Muscle of leg (tissue), 11 donors: Measurements from ENCODE around the gene MMP3. TPM values are rescaled to one million over a fixed set of nuclear protein-coding genes. Genes with fewer than 3 reads are reported as not detected.

ENCODE experiments used
- DNase-seq: peaks from one replicate; pipeline ENCODE4 v3.0.0; 2013
- H3K27ac ChIP-seq: one replicate; pipeline ENCODE4 v1.5.1; 2013; ENCODE audit warnings: mild to moderate bottlenecking, low read length, control low read depth
- H3K27me3 ChIP-seq: one replicate; pipeline ENCODE4 v1.6.1; 2013; ENCODE audit warnings: low read length; ENCODE audit not compliant: control insufficient read depth, insufficient read depth
- H3K36me3 ChIP-seq: one replicate; pipeline ENCODE4 v1.6.1; 2013; ENCODE audit warnings: low read length; ENCODE audit not compliant: control insufficient read depth, insufficient read depth
- H3K4me1 ChIP-seq: one replicate; pipeline ENCODE4 v1.6.1; 2013; ENCODE audit warnings: low read length; ENCODE audit not compliant: control insufficient read depth, insufficient read depth
- H3K4me3 ChIP-seq: one replicate; pipeline ENCODE4 v1.5.1; 2013; ENCODE audit warnings: low read length, control low read depth
- H3K9me3 ChIP-seq: replicated peaks from 2 replicates; pipeline ENCODE4 v1.6.1; 2013; ENCODE audit warnings: low read depth, low read length; ENCODE audit not compliant: control insufficient read depth
- WGBS: methylation state at CpG from one replicate; pipeline ENCODE4 v1.1.5; 2013; ENCODE audit warnings: missing lambda C conversion rate; ENCODE audit not compliant: insufficient coverage; 5-methylcytosine and 5-hydroxymethylcytosine counted together
- polyA plus RNA-seq, 8 donors: library from polyadenylated mRNA; unstranded; fragments of 120-200 nt; gene quantifications; one replicate each; pipeline versions ENCODE4 v1.2.1 to v1.2.3, GENCODE V29; 2013; ENCODE audit warnings: inconsistent platforms in 1 of 8, low replicate concordance in 1 of 8; ENCODE audit not compliant: insufficient read length in 8 of 8, insufficient read depth in 1 of 8
- total RNA-seq: library from RNA; stranded (reverse); fragments of 120-200 nt; gene quantifications from one replicate; pipeline ENCODE4 v1.2.4, GENCODE V29; 2013

Gene MMP3
- total and polyA plus RNA-seq, 9 donors: 0.05 to 0.41 (median 0.22) TPM; not detected in 4

- peak; percentile 22 for DNase-seq
- no peaks in the 10 kb centered on the region for H3K36me3 ChIP-seq
- H3K4me1 ChIP-seq: no peaks in the 10 kb centered on the region
These were observed 7.0 kb downstream of the MMP3 start for GRCh38 chr11:102836290-102836875.

GRCh38 chr11:102833731-102834130, 9.7 kb downstream of the MMP3 start:
- Histone ChIP-seq H3K27me3 (peaks cover 5% of the 10 kb centered on the region), H3K4me3 (no peak overlapping the region), H3K9me3 (no peaks in the 10 kb centered on the region), H3K4me1 (no peaks in the 10 kb centered on the region), H3K36me3 (no peaks in the 10 kb centered on the region), H3K27ac (no peak overlapping the region)
- DNase-seq: no peak
- WGBS: 100% methylated on average over 1 of the region's 2 CpGs

More at GRCh38 chr11:102836290-102836875, 7.0 kb downstream of the MMP3 start:
- no peak overlapping the region for H3K27ac ChIP-seq
- 32% methylated on average over 3 of the region's 3 CpGs for WGBS
- H3K9me3 ChIP-seq: no peaks in the 10 kb centered on the region
- H3K27me3 ChIP-seq: peaks cover 5% of the 10 kb centered on the region
- H3K4me3 ChIP-seq: no peak overlapping the region

- peaks cover 5% of the 10 kb centered on the region for H3K27me3 ChIP-seq
- no peaks in the 10 kb centered on the region for H3K4me1 ChIP-seq
- WGBS: 60% methylated on average over 1 of the region's 7 CpGs
- H3K4me3 ChIP-seq: no peak overlapping the region
- no peaks in the 10 kb centered on the region for H3K36me3 ChIP-seq
- H3K9me3 ChIP-seq: no peaks in the 10 kb centered on the region
- DNase-seq: no peak
- no peak overlapping the region for H3K27ac ChIP-seq
These were observed 10.8 kb downstream of the MMP3 start for GRCh38 chr11:102832612-102833011.

- H3K9me3 ChIP-seq: no peaks in the 10 kb centered on the region
- H3K27me3 ChIP-seq: peaks cover 5% of the 10 kb centered on the region
- no peak overlapping the region for H3K27ac ChIP-seq
- no peaks in the 10 kb centered on the region for H3K4me1 ChIP-seq
- no peaks in the 10 kb centered on the region for H3K36me3 ChIP-seq
- peak; percentile 84 for DNase-seq
- 45% methylated on average over 22 of the region's 38 CpGs for WGBS
- H3K4me3 ChIP-seq: peak overlapping the region; percentile 33
These were observed 11.6 kb downstream of the MMP3 start for GRCh38 chr11:102831489-102832440.

- Histone ChIP-seq H3K27me3 (peaks cover 5% of the 10 kb centered on the region), H3K4me3 (no peak overlapping the region), H3K9me3 (peaks cover under 1% of the 10 kb centered on the region), H3K36me3 (no peaks in the 10 kb centered on the region), H3K4me1 (no peaks in the 10 kb centered on the region), H3K27ac (no peak overlapping the region)
- 22% methylated on average over 1 of the region's 2 CpGs for WGBS
- no peak for DNase-seq
These were observed 12.3 kb downstream of the MMP3 start for GRCh38 chr11:102831128-102831488.

- WGBS: 78% methylated on average over 3 of the region's 5 CpGs
- no peak overlapping the region for H3K27ac ChIP-seq
- no peak overlapping the region for H3K4me3 ChIP-seq
These were observed 13.2 kb downstream of the MMP3 start for GRCh38 chr11:102830001-102830727.

GRCh38 chr11:102829316-102830000, 14.0 kb downstream of the MMP3 start:
- Histone ChIP-seq H3K27me3 (peaks cover 5% of the 10 kb centered on the region), H3K4me3 (no peak overlapping the region), H3K36me3 (no peaks in the 10 kb centered on the region), H3K27ac (no peak overlapping the region), H3K4me1 (no peaks in the 10 kb centered on the region), H3K9me3 (peaks cover 2% of the 10 kb centered on the region)
- 53% methylated on average over 4 of the region's 6 CpGs for WGBS
- no peak for DNase-seq

More at GRCh38 chr11:102830001-102830727, 13.2 kb downstream of the MMP3 start:
- DNase-seq: no peak
- Histone ChIP-seq H3K36me3 (no peaks in the 10 kb centered on the region), H3K9me3 (peaks cover 2% of the 10 kb centered on the region), H3K4me1 (no peaks in the 10 kb centered on the region), H3K27me3 (peaks cover 5% of the 10 kb centered on the region)

GRCh38 chr11:102824556-102824955, 18.9 kb downstream of the MMP3 start:
- H3K4me1 ChIP-seq: no peaks in the 10 kb centered on the region
- no CpG with 5 or more reads among the region's 1 CpG for WGBS
- H3K9me3 ChIP-seq: peaks cover 2% of the 10 kb centered on the region
- H3K27me3 ChIP-seq: no peaks in the 10 kb centered on the region
- H3K4me3 ChIP-seq: no peak overlapping the region
- no peak for DNase-seq
- H3K27ac ChIP-seq: no peak overlapping the region
- no peaks in the 10 kb centered on the region for H3K36me3 ChIP-seq

- no peak for DNase-seq
- Histone ChIP-seq H3K27ac (no peak overlapping the region), H3K36me3 (no peaks in the 10 kb centered on the region), H3K4me1 (no peaks in the 10 kb centered on the region), H3K4me3 (no peak overlapping the region), H3K27me3 (no peaks in the 10 kb centered on the region), H3K9me3 (no peaks in the 10 kb centered on the region)
- 67% methylated on average over 5 of the region's 6 CpGs for WGBS
These were observed 23.9 kb downstream of the MMP3 start for GRCh38 chr11:102819491-102819890.
